HL-60 (cell line): ENCODE data around the gene LY6G5C.
A peak's percentile ranks its signal among the peaks of the same experiment; 100 is the strongest.

Experiments used
- DNase-seq, 2 experiments: peaks; one replicate each; pipeline ENCODE4 v3.0.0-alpha.2; 2010 to 2020; ENCODE audit warnings: low read depth in 1 of 2, low spot score in 1 of 2
- H3K27ac ChIP-seq: fragments of 250-450 bp; sonication (Bioruptor Pico); replicated peaks from 2 replicates; pipeline ENCODE4 v1.5.1; 2020; ENCODE audit warnings: mild to moderate bottlenecking, moderate library complexity
- H3K27me3 ChIP-seq: fragments of 250-450 bp; sonication (Bioruptor Pico); 2 replicates; pipeline ENCODE4 v1.5.1; 2021; ENCODE audit warnings: mild to moderate bottlenecking, moderate library complexity; ENCODE audit not compliant: insufficient read depth, poor library complexity, severe bottlenecking
- H3K4me3 ChIP-seq: replicated peaks from 2 replicates; pipeline ENCODE4 v1.5.1; 2011; ENCODE audit warnings: mild to moderate bottlenecking, control low read depth, low read length; ENCODE audit not compliant: insufficient read depth
- CTCF ChIP-seq: IDR thresholded peaks from one replicate; pipeline ENCODE4 v1.5.1; 2011; ENCODE audit warnings: low read length, control low read depth, inconsistent platforms; ENCODE audit not compliant: insufficient read depth
- GABPA ChIP-seq: IDR thresholded peaks from 2 replicates; pipeline ENCODE4 v1.6.1; 2012; ENCODE audit warnings: low read depth
- POLR2AphosphoS5 ChIP-seq: IDR thresholded peaks from 2 replicates; pipeline ENCODE4 v1.6.1; 2012; ENCODE audit warnings: low read depth
- SPI1 ChIP-seq: IDR thresholded peaks from 2 replicates; pipeline ENCODE4 v1.6.1; 2012; ENCODE audit warnings: low read depth, mild to moderate bottlenecking, borderline replicate concordance
- TF ChIP-seq, protein P1 (sequence below): IDR thresholded peaks from 2 replicates; pipeline ENCODE4 v1.6.1; 2012; ENCODE audit warnings: low read depth; ENCODE audit not compliant: insufficient replicate concordance

LY6G5C gene

DNA sequence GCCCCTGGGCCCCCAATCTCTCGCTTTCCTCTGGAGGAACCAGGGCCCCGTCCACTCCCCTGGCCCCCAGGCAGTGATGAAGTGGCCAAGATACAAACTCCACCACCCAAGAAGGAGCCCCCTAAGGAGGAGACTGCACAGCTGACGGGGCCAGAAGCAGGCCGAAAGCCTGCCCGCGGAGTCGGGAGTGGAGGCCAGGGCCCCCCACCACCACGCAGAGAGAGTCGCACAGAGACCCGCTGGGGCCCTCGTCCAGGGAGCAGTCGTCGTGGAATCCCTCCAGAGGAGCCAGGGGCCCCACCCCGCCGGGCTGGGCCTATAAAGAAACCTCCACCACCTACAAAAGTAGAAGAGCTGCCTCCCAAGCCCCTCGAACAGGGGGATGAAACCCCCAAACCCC lies 49.7 kb downstream of the LY6G5C start:
- no peak for TF ChIP-seq GABPA
- no peak for TF ChIP-seq POLR2AphosphoS5
- no peak for TF ChIP-seq SPI1
- TF ChIP-seq CTCF: no peak
- TF ChIP-seq, protein P1, sequence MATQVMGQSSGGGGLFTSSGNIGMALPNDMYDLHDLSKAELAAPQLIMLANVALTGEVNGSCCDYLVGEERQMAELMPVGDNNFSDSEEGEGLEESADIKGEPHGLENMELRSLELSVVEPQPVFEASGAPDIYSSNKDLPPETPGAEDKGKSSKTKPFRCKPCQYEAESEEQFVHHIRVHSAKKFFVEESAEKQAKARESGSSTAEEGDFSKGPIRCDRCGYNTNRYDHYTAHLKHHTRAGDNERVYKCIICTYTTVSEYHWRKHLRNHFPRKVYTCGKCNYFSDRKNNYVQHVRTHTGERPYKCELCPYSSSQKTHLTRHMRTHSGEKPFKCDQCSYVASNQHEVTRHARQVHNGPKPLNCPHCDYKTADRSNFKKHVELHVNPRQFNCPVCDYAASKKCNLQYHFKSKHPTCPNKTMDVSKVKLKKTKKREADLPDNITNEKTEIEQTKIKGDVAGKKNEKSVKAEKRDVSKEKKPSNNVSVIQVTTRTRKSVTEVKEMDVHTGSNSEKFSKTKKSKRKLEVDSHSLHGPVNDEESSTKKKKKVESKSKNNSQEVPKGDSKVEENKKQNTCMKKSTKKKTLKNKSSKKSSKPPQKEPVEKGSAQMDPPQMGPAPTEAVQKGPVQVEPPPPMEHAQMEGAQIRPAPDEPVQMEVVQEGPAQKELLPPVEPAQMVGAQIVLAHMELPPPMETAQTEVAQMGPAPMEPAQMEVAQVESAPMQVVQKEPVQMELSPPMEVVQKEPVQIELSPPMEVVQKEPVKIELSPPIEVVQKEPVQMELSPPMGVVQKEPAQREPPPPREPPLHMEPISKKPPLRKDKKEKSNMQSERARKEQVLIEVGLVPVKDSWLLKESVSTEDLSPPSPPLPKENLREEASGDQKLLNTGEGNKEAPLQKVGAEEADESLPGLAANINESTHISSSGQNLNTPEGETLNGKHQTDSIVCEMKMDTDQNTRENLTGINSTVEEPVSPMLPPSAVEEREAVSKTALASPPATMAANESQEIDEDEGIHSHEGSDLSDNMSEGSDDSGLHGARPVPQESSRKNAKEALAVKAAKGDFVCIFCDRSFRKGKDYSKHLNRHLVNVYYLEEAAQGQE: no peak
- Histone ChIP-seq H3K4me3 (no peak overlapping the region), H3K27ac (no peak overlapping the region), H3K27me3 (no peaks in the 10 kb centered on the region)
- no peak for DNase-seq

- Histone ChIP-seq H3K4me3 (no peak overlapping the region), H3K27me3 (no peaks in the 10 kb centered on the region), H3K27ac (no peak overlapping the region)
- TF ChIP-seq POLR2AphosphoS5 (0 out of 2 replicates have a peak, but pooled peaks have one; percentile 16), SPI1 (no peak), GABPA (no peak)
- TF ChIP-seq, protein P1: no peak
- no peak for DNase-seq
Measured at GRCh38 chr6:31630177-31630934, 50.5 kb downstream of the LY6G5C start.

DNA sequence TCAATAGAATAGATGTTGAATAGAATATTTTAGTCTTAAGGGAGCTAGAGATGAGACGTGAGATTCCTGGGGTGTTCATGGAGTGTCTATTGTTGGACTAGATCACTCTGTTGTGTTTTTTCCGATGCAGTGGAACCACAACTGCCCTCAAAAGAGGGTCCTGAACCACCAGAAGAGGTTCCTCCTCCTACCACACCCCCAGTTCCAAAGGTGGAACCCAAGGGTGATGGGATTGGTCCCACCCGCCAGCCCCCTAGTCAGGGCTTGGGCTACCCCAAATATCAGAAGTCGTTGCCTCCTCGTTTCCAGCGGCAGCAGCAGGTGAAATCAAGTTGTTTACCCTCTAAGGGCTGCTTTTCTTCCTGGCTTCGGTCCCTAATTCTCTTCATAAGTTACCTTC lies 51.9 kb downstream of the LY6G5C start:
- no peak overlapping the region for H3K4me3 ChIP-seq
- no peak overlapping the region for H3K27ac ChIP-seq
- H3K27me3 ChIP-seq: no peaks in the 10 kb centered on the region
- TF ChIP-seq POLR2AphosphoS5 (no peak), CTCF (no peak), GABPA (no peak)
- TF ChIP-seq, protein P1: no peak
- DNase-seq: no peak
